ENCODE results near the gene RRBP1.

DNA sequence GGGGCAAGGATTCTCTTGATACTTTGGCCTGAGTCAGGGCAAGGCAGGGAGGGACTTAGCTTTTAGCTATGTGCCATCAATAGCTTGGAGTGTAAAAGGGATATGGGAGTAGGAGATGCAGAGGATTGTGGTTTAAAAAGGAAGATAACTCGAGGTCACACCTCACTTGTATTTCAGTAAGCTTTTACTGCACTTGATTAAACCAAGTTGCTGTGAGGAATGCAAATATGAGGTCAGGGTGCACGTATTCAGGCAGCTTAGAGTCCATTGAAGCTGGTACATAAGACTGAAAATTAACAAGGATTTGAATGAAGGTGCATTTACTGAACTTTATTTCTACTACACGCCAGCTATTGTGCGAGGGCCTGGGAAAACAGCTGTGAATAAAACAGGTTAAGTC is 80.1 kb downstream of the RRBP1 start:
- TF ChIP-seq, protein P1, sequence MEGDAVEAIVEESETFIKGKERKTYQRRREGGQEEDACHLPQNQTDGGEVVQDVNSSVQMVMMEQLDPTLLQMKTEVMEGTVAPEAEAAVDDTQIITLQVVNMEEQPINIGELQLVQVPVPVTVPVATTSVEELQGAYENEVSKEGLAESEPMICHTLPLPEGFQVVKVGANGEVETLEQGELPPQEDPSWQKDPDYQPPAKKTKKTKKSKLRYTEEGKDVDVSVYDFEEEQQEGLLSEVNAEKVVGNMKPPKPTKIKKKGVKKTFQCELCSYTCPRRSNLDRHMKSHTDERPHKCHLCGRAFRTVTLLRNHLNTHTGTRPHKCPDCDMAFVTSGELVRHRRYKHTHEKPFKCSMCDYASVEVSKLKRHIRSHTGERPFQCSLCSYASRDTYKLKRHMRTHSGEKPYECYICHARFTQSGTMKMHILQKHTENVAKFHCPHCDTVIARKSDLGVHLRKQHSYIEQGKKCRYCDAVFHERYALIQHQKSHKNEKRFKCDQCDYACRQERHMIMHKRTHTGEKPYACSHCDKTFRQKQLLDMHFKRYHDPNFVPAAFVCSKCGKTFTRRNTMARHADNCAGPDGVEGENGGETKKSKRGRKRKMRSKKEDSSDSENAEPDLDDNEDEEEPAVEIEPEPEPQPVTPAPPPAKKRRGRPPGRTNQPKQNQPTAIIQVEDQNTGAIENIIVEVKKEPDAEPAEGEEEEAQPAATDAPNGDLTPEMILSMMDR (IDR thresholded peaks at IDR 0.05; ENCODE audit: low read depth, low read length) = no peak
- TF ChIP-seq EZH2phosphoT487 (IDR thresholded peaks at IDR 0.05; ENCODE audit: low read depth) = no peak

Measured in OCI-LY3 (cell line).